ENCODE results near the gene WHRN.

DNA sequence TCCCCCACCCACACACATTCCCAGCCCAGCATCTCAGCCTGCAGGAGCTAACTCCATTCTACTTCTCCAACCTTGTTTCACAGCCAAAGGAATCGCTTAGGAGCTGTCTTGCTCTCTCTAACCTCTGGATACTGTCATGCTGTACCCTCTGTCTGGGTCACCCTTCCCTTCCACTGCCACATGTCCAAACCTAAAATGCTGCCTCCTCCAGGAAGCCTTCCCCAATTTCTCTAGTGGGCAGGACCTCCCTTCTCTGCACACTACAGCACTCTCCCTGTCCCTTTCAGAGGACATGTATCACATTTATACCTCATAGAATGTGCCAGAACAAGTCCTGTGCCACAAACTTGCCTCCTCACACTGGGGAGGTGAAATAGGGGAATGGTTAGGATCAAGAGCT lies 30.8 kb downstream of the WHRN start:
- TF ChIP-seq, protein P1, sequence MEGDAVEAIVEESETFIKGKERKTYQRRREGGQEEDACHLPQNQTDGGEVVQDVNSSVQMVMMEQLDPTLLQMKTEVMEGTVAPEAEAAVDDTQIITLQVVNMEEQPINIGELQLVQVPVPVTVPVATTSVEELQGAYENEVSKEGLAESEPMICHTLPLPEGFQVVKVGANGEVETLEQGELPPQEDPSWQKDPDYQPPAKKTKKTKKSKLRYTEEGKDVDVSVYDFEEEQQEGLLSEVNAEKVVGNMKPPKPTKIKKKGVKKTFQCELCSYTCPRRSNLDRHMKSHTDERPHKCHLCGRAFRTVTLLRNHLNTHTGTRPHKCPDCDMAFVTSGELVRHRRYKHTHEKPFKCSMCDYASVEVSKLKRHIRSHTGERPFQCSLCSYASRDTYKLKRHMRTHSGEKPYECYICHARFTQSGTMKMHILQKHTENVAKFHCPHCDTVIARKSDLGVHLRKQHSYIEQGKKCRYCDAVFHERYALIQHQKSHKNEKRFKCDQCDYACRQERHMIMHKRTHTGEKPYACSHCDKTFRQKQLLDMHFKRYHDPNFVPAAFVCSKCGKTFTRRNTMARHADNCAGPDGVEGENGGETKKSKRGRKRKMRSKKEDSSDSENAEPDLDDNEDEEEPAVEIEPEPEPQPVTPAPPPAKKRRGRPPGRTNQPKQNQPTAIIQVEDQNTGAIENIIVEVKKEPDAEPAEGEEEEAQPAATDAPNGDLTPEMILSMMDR (conservative IDR thresholded peaks at IDR 0.05; ENCODE audit: low read length) = no peak
- TF ChIP-seq EZH2phosphoT487 (IDR thresholded peaks at IDR 0.05; ENCODE audit: borderline replicate concordance, low read depth, low read length) = no peak

Measured in OCI-LY7 (cell line).